WERI-Rb-1 (cell line): Measurements from ENCODE around the gene DHH.
"Not testable (repeated sequence)": the region's sequence is repeated elsewhere in the genome, so short reads cannot be mapped to it uniquely, and the experiment has no call there.

Source experiments
- DNase-seq: peaks from one replicate; pipeline ENCODE4 v3.0.0-alpha.2; 2020
- H3K27ac ChIP-seq: fragments of 250-450 bp; sonication (Bioruptor Pico); 2 replicates; pipeline ENCODE4 v1.5.1; 2020; ENCODE audit warnings: mild to moderate bottlenecking, moderate library complexity
- H3K27me3 ChIP-seq: fragments of 250-450 bp; sonication (Bioruptor Pico); 2 replicates; pipeline ENCODE4 v1.5.1; 2021; ENCODE audit warnings: mild to moderate bottlenecking, low read depth, moderate library complexity; ENCODE audit not compliant: insufficient read depth, severe bottlenecking
- H3K36me3 ChIP-seq: fragments of 250-450 bp; sonication (Bioruptor Pico); 2 replicates; pipeline ENCODE4 v1.5.1; 2020; ENCODE audit warnings: mild to moderate bottlenecking, moderate library complexity
- H3K4me3 ChIP-seq: 2 replicates; pipeline ENCODE4 v1.5.1; 2011; ENCODE audit warnings: low read depth, mild to moderate bottlenecking, control low read depth, low read length
- H3K9me3 ChIP-seq: fragments of 250-450 bp; sonication (Bioruptor Pico); 2 replicates; pipeline ENCODE4 v1.5.1; 2021; ENCODE audit warnings: mild to moderate bottlenecking, moderate library complexity; ENCODE audit not compliant: severe bottlenecking
- TF ChIP-seq, protein P1 (sequence below): IDR thresholded peaks from 2 replicates; pipeline ENCODE4 v1.5.1; 2011; ENCODE audit warnings: low read depth, mild to moderate bottlenecking, control low read depth, inconsistent platforms, low read length

DHH gene

DNA sequence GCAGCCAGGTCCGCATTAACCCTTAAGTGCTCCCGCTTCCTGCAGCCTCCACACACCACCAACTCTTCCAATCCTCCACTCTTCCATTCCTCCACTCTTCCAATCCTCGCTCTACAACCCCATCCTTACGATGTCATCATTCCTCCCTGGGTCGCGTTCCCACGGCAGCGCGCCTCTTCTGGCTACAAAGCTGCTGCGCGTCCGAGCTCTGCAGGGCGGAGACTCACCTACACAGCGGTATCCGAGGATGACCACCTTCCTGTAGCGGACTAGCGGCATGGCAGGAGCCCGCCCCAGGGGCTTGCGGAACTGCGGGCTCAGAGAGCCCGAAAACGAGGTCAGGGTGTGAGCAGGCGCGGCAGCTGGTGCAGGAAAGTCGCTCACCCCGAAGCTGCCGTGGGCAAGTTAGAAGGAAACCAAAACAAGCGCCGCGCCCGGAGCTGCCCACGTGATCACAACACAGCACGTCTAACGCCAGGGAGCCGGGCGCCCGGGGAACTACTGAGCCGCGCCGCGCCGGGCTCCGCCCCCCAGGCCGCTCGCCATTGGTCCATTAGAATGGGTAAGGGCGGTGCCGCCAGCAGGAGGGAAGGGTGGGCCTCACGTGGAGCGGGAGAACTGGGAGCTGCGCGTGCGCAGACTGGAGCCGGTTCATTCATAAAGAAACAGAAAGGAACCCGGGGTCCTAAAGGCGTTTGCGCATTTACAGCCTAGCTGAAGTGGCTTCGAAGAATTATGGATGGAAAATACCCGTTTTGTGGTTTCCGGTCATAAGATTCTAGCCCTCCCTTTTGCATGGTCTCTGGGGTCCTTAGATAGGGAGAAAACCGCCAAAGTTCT, 24.9 kb downstream of the DHH start, which contains the start of gene RHEBL1:
TSS of gene RHEBL1 (minus strand) at position 473 of the 840 bp plus-strand sequence. CDS start at position 279, 194 bp downstream.
- Histone ChIP-seq H3K4me3 (peak within 1 kb of the TSS; percentile 58), H3K27ac (peak within 1 kb of the TSS; percentile 68), H3K27me3 (no peaks in the 10 kb centered on the region), H3K36me3 (peaks cover 6% of the 10 kb centered on the region), H3K9me3 (no peaks in the 10 kb centered on the region)
- TF ChIP-seq, protein P1, sequence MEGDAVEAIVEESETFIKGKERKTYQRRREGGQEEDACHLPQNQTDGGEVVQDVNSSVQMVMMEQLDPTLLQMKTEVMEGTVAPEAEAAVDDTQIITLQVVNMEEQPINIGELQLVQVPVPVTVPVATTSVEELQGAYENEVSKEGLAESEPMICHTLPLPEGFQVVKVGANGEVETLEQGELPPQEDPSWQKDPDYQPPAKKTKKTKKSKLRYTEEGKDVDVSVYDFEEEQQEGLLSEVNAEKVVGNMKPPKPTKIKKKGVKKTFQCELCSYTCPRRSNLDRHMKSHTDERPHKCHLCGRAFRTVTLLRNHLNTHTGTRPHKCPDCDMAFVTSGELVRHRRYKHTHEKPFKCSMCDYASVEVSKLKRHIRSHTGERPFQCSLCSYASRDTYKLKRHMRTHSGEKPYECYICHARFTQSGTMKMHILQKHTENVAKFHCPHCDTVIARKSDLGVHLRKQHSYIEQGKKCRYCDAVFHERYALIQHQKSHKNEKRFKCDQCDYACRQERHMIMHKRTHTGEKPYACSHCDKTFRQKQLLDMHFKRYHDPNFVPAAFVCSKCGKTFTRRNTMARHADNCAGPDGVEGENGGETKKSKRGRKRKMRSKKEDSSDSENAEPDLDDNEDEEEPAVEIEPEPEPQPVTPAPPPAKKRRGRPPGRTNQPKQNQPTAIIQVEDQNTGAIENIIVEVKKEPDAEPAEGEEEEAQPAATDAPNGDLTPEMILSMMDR: peak; percentile 36; the same call in 1 of the 2 replicates
- DNase-seq: peak; percentile 99

DNA sequence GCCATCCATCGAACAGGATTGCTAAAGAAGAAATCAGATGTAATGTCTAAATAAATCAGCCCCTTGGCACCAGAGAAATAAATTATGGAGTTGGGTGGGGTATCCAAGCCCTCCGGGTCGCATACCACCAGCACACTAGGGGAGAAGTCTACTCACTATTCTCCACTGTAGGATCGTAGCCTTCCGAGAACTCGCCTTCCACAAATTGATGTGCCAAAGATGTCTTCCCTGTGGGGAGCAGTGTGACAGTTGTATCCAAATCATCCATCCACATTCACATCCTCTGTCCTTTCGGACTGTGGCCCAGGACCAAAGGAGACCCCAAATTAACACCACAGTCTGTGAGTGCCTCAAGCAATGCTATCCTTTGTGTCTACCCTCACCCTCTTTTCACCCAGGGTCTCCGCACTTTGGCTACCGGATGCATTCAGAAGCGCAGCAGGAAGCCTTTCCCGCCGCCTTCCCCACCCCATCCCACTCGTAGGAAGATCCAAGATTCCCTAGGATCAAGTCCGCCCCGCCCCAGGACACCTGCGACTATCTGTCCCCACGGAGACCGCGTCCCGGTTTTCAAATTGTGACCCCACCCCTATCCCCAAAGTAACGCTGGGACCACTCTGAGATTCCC, 25.6 kb downstream of the DHH start:
- Histone ChIP-seq H3K27ac (peak overlapping the region; percentile 68), H3K9me3 (no peaks in the 10 kb centered on the region), H3K4me3 (peak overlapping the region; percentile 58), H3K27me3 (no peaks in the 10 kb centered on the region), H3K36me3 (peaks cover 8% of the 10 kb centered on the region)
- TF ChIP-seq, protein P1: no peak
- DNase-seq: peak; percentile 37

DNA sequence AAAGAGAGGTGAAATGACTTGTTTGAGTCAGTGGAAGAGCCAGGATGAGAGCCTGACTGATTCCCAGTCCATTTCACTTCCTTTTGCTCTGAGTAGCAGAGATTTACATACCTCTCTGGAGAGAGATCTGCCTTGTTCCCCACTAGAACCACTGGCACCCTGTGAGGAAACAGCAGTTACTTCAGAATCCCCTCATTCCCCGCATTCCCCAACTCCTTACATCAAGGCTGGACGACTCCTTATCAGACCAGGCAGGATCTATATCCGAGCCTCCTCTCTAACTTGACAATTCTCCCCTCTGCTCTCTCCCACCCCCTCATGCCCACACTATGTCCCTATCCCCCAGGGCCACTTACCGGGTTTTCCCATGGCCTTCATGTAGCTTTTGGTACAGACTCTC, 28.5 kb downstream of the DHH start:
- Histone ChIP-seq H3K4me3 (no peak overlapping the region), H3K36me3 (peaks cover 8% of the 10 kb centered on the region), H3K27ac (no peak overlapping the region), H3K27me3 (no peaks in the 10 kb centered on the region), H3K9me3 (no peaks in the 10 kb centered on the region)
- DNase-seq: no peak
- TF ChIP-seq, protein P1: no peak

DNA sequence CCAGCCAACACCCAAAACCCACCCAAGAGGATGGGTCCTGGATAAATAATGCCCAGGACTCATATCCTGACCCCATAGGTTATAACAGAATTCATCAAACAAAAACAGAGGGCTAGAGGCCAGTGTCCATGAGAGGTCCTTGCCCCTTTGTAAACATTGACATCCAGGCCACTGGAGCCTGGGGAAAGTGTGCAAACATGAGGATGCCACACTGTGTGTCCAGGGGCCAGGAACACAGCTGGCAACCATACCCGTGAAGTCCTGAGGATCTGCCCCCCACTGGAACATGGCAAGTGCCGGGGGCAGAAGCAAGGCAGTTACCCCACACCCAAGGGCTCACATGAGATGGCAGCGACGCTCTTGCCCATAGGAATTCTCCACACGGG, 29.8 kb downstream of the DHH start:
- TF ChIP-seq, protein P1: no peak
- Histone ChIP-seq H3K27ac (no peak overlapping the region), H3K27me3 (no peaks in the 10 kb centered on the region), H3K9me3 (no peaks in the 10 kb centered on the region), H3K4me3 (no peak overlapping the region), H3K36me3 (peaks cover 12% of the 10 kb centered on the region)
- DNase-seq: no peak

DNA sequence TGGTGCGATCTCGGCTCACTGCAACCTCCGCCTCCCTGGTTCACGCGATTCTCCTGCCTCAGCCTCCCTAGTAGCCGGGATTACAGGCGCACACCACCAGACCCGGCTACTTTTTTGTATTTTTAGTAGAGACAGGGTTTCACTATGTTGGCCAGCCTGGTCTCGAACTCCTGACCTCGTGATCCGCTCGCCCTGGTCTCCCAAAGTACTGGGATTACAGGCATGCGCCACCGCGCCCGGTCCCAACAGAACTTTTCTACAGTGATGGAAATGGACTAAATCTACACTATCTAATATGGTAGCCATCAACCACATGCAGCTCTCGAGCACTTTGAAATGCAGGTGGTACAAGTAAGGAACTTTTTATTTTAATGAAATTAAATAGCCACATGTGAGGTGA, 32.7 kb downstream of the DHH start:
- not testable (repeated sequence) for H3K27me3 ChIP-seq, H3K27ac ChIP-seq, DNase-seq, H3K9me3 ChIP-seq, H3K4me3 ChIP-seq
- peaks cover 30% of the 10 kb centered on the region for H3K36me3 ChIP-seq

DNA sequence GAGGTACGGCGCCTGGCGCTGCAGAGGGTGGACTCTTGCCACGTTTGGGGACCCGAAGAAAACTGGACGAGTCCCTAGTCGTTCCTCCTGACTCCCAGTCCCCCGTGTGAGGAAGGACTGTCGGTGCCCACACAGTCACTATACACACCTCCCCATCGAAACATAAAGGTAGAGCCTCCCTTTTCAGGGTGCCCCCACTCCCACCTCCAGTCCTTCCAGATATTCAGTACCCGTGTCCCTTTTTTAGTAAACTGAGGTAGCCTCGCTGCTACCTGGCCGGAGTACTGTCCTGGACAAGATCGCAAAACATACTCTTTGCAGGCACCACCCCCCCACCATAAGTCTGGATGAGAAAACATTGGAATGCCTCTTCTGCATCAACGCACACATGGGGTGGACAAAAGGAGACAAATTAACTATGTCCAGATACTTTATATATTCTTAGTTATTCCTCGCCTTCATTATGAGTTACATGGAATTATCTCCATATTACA, 33.4 kb downstream of the DHH start:
- Histone ChIP-seq H3K27ac (peak overlapping the region; percentile 100), H3K36me3 (peaks cover 26% of the 10 kb centered on the region), H3K27me3 (no peaks in the 10 kb centered on the region), H3K9me3 (no peaks in the 10 kb centered on the region), H3K4me3 (peak overlapping the region; percentile 93)
- no peak for DNase-seq
- TF ChIP-seq, protein P1: no peak
